Activated T-helper 17 cell treated with anti-CD3 and anti-CD28 coated beads, Interleukin-2, amount 50 U/mL, for 72 hours (primary cell): ENCODE measurements around the gene PLS3. TPM values are rescaled to one million over a fixed set of nuclear protein-coding genes. Genes with fewer than 3 reads are reported as not detected.
"Not testable (repeated sequence)": the region's sequence is repeated elsewhere in the genome, so short reads cannot be mapped to it uniquely, and the experiment has no call there.

Source experiments
- ATAC-seq: fragments of 150-1000 bp; cut with Tn5 transposase; replicated peaks from 2 replicates; pipeline ENCODE4 v1.10.0; 2021; ENCODE audit warnings: mild to moderate bottlenecking, moderate library complexity
- H3K27ac Mint-ChIP-seq: one replicate; pipeline ENCODE4 v1.8.0; 2022; ENCODE audit warnings: mixed read lengths
- H3K27me3 Mint-ChIP-seq: one replicate; pipeline ENCODE4 v1.8.0; 2022; ENCODE audit warnings: mixed read lengths
- H3K36me3 Mint-ChIP-seq: one replicate; pipeline ENCODE4 v1.8.0; 2022; ENCODE audit warnings: low read depth, mild to moderate bottlenecking, mixed read lengths
- H3K4me1 Mint-ChIP-seq: one replicate; pipeline ENCODE4 v1.8.0; 2022; ENCODE audit warnings: mixed read lengths
- H3K4me3 Mint-ChIP-seq: one replicate; pipeline ENCODE4 v1.8.0; 2022; ENCODE audit warnings: mild to moderate bottlenecking, mixed read lengths
- H3K9me3 Mint-ChIP-seq: one replicate; pipeline ENCODE4 v1.8.0; 2022; ENCODE audit warnings: mixed read lengths
- total RNA-seq, 2 donors: library from RNA; stranded (reverse); gene quantifications; one replicate each; pipeline ENCODE4 v1.2.3, GENCODE V29; 2022

The PLS3 gene
- under 1 TPM in 1 of 2 donors, not detected in 1; 0.65 TPM for total RNA-seq

GRCh38 chrX:115560978-115561604, at the start of gene PLS3:
Gene PLS3, plus strand, starts transcription at chrX:115561174. Its CDS starts 49,077 bp downstream, at chrX:115610251.
- Mint-ChIP-seq H3K4me1 (no peaks in the 10 kb centered on the region), H3K27me3 (peaks cover 4% of the 10 kb centered on the region), H3K36me3 (no peaks in the 10 kb centered on the region), H3K9me3 (no peaks in the 10 kb centered on the region), H3K4me3 (peak within 1 kb of the TSS; percentile 4), H3K27ac (no peak within 1 kb of the TSS)
- ATAC-seq = peak; percentile 28

DNA sequence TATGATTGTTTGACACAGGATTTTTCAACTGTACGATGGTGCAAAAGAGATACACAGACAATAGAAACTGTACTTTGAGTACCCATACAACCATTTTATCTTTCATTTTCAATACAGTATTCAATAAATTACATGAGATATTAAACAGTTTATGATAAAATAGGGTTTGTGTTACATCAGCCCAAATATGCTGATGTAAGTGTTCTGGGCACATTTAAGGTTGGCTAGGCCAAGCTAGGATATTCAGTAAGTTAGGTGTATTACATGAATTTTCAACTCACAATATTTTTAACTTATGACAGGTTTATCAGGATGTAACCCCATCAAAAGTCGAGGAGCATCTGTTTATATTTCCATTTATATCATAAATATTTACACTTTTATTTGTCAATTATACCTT, 42.9 kb upstream of the PLS3 start:
- Mint-ChIP-seq H3K27me3 (no peaks in the 10 kb centered on the region), H3K9me3 (no peaks in the 10 kb centered on the region), H3K36me3 (no peaks in the 10 kb centered on the region), H3K27ac (no peak overlapping the region), H3K4me3 (no peak overlapping the region), H3K4me1 (no peaks in the 10 kb centered on the region)
- ATAC-seq = no peak

GRCh38 chrX:115521741-115522140, 39.2 kb upstream of the PLS3 start:
- Mint-ChIP-seq H3K36me3 (no peaks in the 10 kb centered on the region), H3K4me3 (no peak overlapping the region), H3K27me3 (no peaks in the 10 kb centered on the region), H3K9me3 (no peaks in the 10 kb centered on the region), H3K4me1 (no peaks in the 10 kb centered on the region), H3K27ac (no peak overlapping the region)
- no peak for ATAC-seq

DNA sequence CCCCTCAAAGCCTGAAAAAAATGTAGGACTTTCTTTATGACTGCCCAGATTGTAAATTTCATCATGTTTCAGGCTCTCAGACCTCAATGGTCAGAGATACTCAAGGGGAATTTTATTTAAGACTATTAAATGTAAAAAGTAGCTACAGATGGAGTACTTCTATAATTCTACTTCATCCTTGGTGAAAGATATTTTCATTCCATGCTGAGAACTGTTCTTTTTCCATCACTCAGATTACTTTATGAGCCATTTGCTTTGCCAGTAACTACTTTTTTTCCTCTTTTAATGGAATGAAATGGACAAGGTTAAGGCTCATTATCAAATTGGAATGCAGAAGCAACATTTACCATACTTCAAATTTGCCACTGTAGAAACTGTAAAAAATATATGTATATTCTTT, 38.0 kb upstream of the PLS3 start:
- Mint-ChIP-seq H3K9me3 (no peaks in the 10 kb centered on the region), H3K36me3 (no peaks in the 10 kb centered on the region), H3K27ac (no peak overlapping the region), H3K4me1 (no peaks in the 10 kb centered on the region), H3K4me3 (no peak overlapping the region), H3K27me3 (no peaks in the 10 kb centered on the region)
- no peak for ATAC-seq

GRCh38 chrX:115525486-115525885, 35.5 kb upstream of the PLS3 start:
- Mint-ChIP-seq H3K27ac (no peak overlapping the region), H3K9me3 (no peaks in the 10 kb centered on the region), H3K36me3 (no peaks in the 10 kb centered on the region), H3K27me3 (no peaks in the 10 kb centered on the region), H3K4me3 (no peak overlapping the region), H3K4me1 (no peaks in the 10 kb centered on the region)
- ATAC-seq = no peak

DNA sequence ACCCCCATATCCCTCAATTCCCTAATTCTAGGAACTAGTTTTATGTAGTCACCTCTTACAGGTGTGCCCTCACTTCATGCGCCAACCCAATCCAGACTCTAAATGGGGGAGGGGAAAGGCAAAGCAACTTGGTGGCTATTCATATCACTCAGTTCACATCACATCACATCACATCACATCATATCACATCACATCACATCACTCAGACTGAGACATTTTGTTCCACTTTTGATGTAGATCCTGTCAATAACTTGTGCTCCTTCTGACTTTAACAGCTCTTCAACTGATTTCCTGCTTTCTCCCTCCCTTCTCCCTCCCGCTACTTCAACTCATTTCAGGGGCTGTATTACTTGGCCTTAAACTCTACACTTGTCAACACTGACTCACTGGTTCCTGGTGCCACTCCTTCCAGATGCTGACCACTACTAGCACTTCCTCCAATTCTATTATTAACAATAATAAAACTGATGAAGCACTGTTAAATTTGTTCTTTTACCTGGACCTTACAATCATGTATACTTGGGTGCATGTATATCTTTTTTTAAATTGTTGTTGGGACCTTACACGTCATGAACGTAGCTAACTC, 29.1 kb upstream of the PLS3 start:
- H3K4me3 Mint-ChIP-seq = no peak overlapping the region
- no peaks in the 10 kb centered on the region for H3K36me3 Mint-ChIP-seq
- no peaks in the 10 kb centered on the region for H3K4me1 Mint-ChIP-seq
- no peak overlapping the region for H3K27ac Mint-ChIP-seq
- H3K9me3 Mint-ChIP-seq = no peaks in the 10 kb centered on the region
- H3K27me3 Mint-ChIP-seq = no peaks in the 10 kb centered on the region
- no peak for ATAC-seq

- no peak for ATAC-seq
- H3K4me3 Mint-ChIP-seq = no peak overlapping the region
- no peaks in the 10 kb centered on the region for H3K27me3 Mint-ChIP-seq
- H3K36me3 Mint-ChIP-seq = no peaks in the 10 kb centered on the region
- no peaks in the 10 kb centered on the region for H3K4me1 Mint-ChIP-seq
- no peak overlapping the region for H3K27ac Mint-ChIP-seq
- H3K9me3 Mint-ChIP-seq = no peaks in the 10 kb centered on the region
Observed at GRCh38 chrX:115533485-115533884, 27.5 kb upstream of the PLS3 start.

DNA sequence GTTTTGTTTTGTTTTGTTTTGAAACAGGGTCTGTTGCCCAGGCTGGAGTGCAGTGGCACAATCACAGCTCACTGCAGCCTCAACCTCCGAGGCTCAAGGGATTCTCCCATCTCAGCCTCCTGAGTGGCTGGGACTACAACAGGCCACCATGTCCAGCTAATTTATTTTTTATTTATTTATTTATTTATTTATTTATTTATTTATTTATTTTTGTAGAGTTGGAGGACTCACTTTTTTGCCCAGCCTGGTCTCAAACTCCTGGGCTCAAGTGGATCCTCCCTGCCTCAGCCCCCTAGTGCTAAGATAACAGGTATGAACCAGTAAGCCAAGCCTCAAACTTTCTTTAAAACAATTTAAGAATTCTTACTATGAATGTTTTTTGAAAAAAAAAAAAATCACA, 26.6 kb upstream of the PLS3 start:
- no peaks in the 10 kb centered on the region for H3K9me3 Mint-ChIP-seq
- no peaks in the 10 kb centered on the region for H3K4me1 Mint-ChIP-seq
- no peak overlapping the region for H3K27ac Mint-ChIP-seq
- no peak for ATAC-seq
- no peak overlapping the region for H3K4me3 Mint-ChIP-seq
- H3K27me3 Mint-ChIP-seq = no peaks in the 10 kb centered on the region
- H3K36me3 Mint-ChIP-seq = no peaks in the 10 kb centered on the region

- ATAC-seq = no peak
Observed at GRCh38 chrX:115535421-115535820, 25.6 kb upstream of the PLS3 start.

GRCh38 chrX:115535844-115536243, 25.1 kb upstream of the PLS3 start:
- Mint-ChIP-seq H3K27ac (no peak overlapping the region), H3K9me3 (no peaks in the 10 kb centered on the region), H3K36me3 (no peaks in the 10 kb centered on the region), H3K27me3 (no peaks in the 10 kb centered on the region), H3K4me1 (no peaks in the 10 kb centered on the region), H3K4me3 (no peak overlapping the region)
- no peak for ATAC-seq

More at GRCh38 chrX:115535421-115535820, 25.6 kb upstream of the PLS3 start:
- Mint-ChIP-seq H3K36me3 (no peaks in the 10 kb centered on the region), H3K4me1 (no peaks in the 10 kb centered on the region), H3K27me3 (no peaks in the 10 kb centered on the region), H3K4me3 (no peak overlapping the region), H3K27ac (no peak overlapping the region), H3K9me3 (no peaks in the 10 kb centered on the region)

DNA sequence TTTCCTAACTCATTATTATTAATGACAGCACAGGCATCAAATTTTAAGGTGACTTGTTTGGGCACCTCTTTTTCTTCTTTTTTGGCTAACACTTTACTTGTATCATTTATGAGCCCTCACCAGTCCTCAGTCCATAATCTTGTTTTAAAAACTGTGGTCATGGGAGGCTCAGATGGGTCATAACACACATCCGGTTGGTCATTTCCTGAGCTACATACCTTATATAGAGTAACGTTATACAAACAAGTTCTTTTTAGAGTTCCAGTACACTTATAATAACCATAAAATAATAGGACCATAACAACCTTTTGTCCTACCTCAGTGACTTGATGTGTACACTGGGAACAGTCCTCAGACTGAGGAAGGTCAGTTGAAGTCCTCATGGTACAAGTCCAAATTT, 21.1 kb upstream of the PLS3 start:
- Mint-ChIP-seq H3K9me3 (no peaks in the 10 kb centered on the region), H3K36me3 (no peaks in the 10 kb centered on the region), H3K27ac (no peak overlapping the region), H3K27me3 (no peaks in the 10 kb centered on the region), H3K4me1 (no peaks in the 10 kb centered on the region), H3K4me3 (no peak overlapping the region)
- no peak for ATAC-seq

GRCh38 chrX:115541045-115541444, 19.9 kb upstream of the PLS3 start:
- not testable (repeated sequence) for H3K4me1 Mint-ChIP-seq, H3K4me3 Mint-ChIP-seq

GRCh38 chrX:115547448-115547847, 13.5 kb upstream of the PLS3 start:
- no peaks in the 10 kb centered on the region for H3K27me3 Mint-ChIP-seq
- H3K36me3 Mint-ChIP-seq = no peaks in the 10 kb centered on the region
- ATAC-seq = no peak
- H3K4me3 Mint-ChIP-seq = no peak overlapping the region
- H3K4me1 Mint-ChIP-seq = no peaks in the 10 kb centered on the region
- H3K9me3 Mint-ChIP-seq = no peaks in the 10 kb centered on the region
- H3K27ac Mint-ChIP-seq = no peak overlapping the region

More at GRCh38 chrX:115541045-115541444, 19.9 kb upstream of the PLS3 start:
- H3K36me3 Mint-ChIP-seq, H3K9me3 Mint-ChIP-seq, H3K27ac Mint-ChIP-seq, ATAC-seq, H3K27me3 Mint-ChIP-seq: not testable (repeated sequence)

- no peaks in the 10 kb centered on the region for H3K27me3 Mint-ChIP-seq
- no peak overlapping the region for H3K27ac Mint-ChIP-seq
- no peaks in the 10 kb centered on the region for H3K36me3 Mint-ChIP-seq
- H3K9me3 Mint-ChIP-seq = no peaks in the 10 kb centered on the region
- H3K4me1 Mint-ChIP-seq = no peaks in the 10 kb centered on the region
- H3K4me3 Mint-ChIP-seq = no peak overlapping the region
- no peak for ATAC-seq
Observed at GRCh38 chrX:115549008-115549407, 12.0 kb upstream of the PLS3 start.

DNA sequence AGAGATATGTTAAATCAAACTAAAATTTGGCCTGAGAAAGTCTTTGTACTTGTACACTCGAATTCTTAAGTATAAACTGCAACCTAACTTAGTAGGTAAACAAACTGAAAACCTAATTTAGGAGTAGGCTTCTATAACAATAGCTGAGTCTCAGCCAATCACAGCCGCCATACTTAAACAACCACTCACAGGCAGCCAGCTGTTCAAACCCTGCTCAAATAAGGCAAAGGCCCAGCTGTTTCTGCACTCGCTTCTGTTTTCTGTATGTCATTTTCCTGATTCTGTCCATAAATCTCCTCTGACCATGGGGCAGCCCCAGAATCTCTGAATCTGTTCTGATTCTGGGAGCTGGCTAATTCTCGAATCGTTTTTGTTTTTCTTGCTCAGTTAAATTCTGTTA, 7.8 kb upstream of the PLS3 start:
- ATAC-seq = no peak
- H3K4me3 Mint-ChIP-seq = no peak overlapping the region
- H3K9me3 Mint-ChIP-seq = no peaks in the 10 kb centered on the region
- H3K27ac Mint-ChIP-seq = no peak overlapping the region
- peaks cover 3% of the 10 kb centered on the region for H3K27me3 Mint-ChIP-seq
- H3K36me3 Mint-ChIP-seq = no peaks in the 10 kb centered on the region
- no peaks in the 10 kb centered on the region for H3K4me1 Mint-ChIP-seq
